NCI-H460 (cell line): Measurements from ENCODE around the gene CRELD1. TPM values are rescaled to one million over a fixed set of nuclear protein-coding genes. Genes with fewer than 3 reads are reported as not detected.

Experiments
- DNase-seq: peaks from one replicate; pipeline ENCODE4 v3.0.0-alpha.2; 2016; ENCODE audit warnings: low read depth; ENCODE audit errors: extremely low read depth
- total RNA-seq: library from RNA; depleted of rRNA; stranded (reverse); fragments of >200 nt; shearing (Covaris generic); gene quantifications from 2 replicates; pipeline ENCODE4 v1.2.3, GENCODE V29; 2014

CRELD1 gene
- total RNA-seq, 1 experiment from 2014 or later: 13.6 TPM

- no peak for DNase-seq
Observed at GRCh38 chr3:9903238-9903624, 30.4 kb upstream of the CRELD1 start.

GRCh38 chr3:9903904-9904303, 29.7 kb upstream of the CRELD1 start:
- no peak for DNase-seq

GRCh38 chr3:9906480-9906879, 27.2 kb upstream of the CRELD1 start:
- DNase-seq: no peak

- DNase-seq: no peak
Observed at GRCh38 chr3:9908286-9908685, 25.3 kb upstream of the CRELD1 start.

GRCh38 chr3:9909221-9910013, 24.2 kb upstream of the CRELD1 start:
- DNase-seq: no peak

GRCh38 chr3:9911863-9912262, 21.8 kb upstream of the CRELD1 start:
- no peak for DNase-seq

GRCh38 chr3:9912294-9912935, 21.2 kb upstream of the CRELD1 start:
- no peak for DNase-seq

GRCh38 chr3:9913601-9914000, 20.0 kb upstream of the CRELD1 start:
- DNase-seq: no peak

- no peak for DNase-seq
Observed at GRCh38 chr3:9914011-9914410, 19.6 kb upstream of the CRELD1 start.

GRCh38 chr3:9914559-9915253, 18.9 kb upstream of the CRELD1 start:
- DNase-seq: no peak

GRCh38 chr3:9915254-9916141, 18.1 kb upstream of the CRELD1 start:
- DNase-seq: no peak

GRCh38 chr3:9916346-9916733, 17.3 kb upstream of the CRELD1 start:
- no peak for DNase-seq

- DNase-seq: peak; percentile 76
Observed at GRCh38 chr3:9916734-9917680, 16.6 kb upstream of the CRELD1 start, which contains the start of gene IL17RC. Gene IL17RC, plus strand, starts transcription at chr3:9917098. Its CDS starts 218 bp downstream, at chr3:9917316.

- DNase-seq: no peak
Observed at GRCh38 chr3:9917820-9918219, 15.8 kb upstream of the CRELD1 start.

- no peak for DNase-seq
Observed at GRCh38 chr3:9918261-9919038, 15.2 kb upstream of the CRELD1 start.

- DNase-seq: no peak
Observed at GRCh38 chr3:9928158-9928557, 5.5 kb upstream of the CRELD1 start.

GRCh38 chr3:9930804-9931418, 2.7 kb upstream of the CRELD1 start:
- DNase-seq: no peak

GRCh38 chr3:9932535-9932842, 1.1 kb upstream of the CRELD1 start:
- no peak for DNase-seq
